Measurements from ENCODE around the gene LMOD3.

The LMOD3 gene

DNA sequence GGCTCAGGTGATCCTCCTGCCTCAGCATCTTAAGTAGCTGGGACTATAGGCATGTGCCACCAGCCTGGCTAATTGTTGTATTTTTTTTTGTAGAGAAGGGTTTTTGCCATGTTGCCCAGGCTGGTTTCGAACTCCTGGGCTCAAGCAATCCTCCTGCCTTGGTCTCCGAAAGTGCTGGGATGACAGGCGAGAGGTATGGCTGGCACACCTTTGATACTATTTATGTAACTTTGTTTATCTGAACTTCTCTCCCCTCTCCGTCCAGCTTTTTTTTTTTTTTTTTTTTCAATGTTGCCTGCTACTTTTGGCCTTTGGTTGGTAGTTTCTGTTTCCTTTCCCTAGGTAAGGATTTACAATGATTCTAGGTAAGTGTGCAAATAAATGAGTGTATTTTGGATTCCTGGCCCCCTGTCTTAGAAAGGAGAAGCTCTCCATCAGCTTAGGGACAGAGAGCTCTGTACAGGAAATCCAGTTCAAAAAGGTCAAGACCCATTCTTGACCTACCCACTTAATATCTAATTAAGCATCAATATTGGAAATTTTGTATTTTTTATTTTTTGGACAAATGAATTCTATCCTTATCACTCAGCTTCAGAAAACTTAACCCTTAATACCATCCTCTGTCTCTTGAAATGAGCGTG lies 30.9 kb downstream of the LMOD3 start:
- no peak for DNase-seq (ENCODE audit: low read depth, low spot score)

DNA sequence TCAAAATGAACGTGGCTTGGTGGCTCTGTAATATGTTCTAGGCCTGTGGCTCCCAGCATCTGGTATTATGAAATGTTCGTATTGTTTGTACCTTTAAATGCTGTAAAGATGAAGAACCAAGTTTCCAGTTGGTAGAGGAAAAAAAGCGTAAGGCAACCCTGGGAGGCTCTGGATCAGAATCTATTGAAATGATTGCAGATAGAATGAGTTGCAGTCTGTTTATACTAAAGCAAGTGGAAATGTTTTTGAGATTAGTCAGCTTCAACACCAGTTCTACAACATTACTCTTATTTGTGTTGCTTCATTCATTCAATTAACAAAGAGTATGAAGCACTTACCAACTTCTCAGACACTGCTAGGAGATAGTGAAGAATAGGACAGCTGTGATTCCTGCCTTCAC lies 32.4 kb downstream of the LMOD3 start:
- no peak for DNase-seq (ENCODE audit: low read depth, low spot score)

DNA sequence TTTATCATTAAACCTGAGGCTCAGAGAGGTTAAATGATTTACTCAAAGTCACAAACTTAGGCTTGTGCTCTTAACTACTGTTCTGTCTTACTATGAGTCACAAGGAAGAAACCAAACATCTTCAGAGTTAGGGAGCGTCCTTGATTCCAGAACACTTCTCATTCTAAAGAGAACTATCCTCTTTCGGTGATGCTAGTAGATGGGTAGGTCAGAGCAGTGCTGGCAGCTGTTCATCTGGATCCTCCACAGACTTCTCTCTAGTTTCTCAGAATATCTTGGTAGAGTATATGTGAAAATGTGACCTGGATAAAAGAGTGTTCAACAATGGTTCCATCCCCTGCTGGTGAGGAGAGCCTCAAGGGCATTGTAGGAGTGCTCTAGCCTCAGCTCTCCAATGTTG lies 34.3 kb downstream of the LMOD3 start:
- DNase-seq (ENCODE audit: low read depth, low spot score): no peak

DNA sequence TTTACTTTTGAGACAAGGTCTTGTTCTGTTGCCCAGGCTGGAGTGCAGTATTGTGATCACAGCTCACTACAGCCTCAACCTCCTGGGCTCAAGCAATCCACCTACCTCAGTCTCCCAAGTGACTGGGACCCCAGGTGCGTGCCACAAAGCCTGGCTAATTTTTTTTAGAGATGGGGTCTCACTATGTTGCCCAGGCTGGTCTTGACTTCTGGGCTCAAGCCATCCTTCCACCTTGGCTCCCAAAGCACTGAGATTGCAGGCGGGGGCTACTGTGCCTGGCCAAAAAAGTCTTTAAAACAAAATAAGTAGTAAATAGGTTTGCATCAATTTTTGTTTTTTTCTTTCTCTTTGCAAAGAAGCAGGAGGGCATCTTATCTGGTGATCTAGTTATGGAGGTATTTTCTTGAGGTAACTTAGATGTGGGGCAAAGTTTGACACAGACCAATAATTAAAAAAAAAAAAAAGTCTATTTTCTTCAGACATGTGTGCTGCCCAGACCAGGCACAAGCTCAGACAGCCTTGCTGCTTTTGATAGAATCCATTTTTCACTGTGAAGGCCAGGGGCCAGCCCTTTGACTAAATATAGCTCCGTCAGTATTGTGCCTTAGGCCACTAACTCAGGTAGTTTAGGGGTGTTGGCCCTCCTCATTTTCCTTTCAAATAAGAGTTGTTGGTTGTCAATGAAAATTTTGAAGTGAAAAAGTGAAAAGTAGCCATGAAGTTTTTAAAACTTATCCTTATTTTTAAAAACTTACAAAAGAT lies 35.2 kb downstream of the LMOD3 start:
- DNase-seq (ENCODE audit: low read depth, low spot score): no peak

DNA sequence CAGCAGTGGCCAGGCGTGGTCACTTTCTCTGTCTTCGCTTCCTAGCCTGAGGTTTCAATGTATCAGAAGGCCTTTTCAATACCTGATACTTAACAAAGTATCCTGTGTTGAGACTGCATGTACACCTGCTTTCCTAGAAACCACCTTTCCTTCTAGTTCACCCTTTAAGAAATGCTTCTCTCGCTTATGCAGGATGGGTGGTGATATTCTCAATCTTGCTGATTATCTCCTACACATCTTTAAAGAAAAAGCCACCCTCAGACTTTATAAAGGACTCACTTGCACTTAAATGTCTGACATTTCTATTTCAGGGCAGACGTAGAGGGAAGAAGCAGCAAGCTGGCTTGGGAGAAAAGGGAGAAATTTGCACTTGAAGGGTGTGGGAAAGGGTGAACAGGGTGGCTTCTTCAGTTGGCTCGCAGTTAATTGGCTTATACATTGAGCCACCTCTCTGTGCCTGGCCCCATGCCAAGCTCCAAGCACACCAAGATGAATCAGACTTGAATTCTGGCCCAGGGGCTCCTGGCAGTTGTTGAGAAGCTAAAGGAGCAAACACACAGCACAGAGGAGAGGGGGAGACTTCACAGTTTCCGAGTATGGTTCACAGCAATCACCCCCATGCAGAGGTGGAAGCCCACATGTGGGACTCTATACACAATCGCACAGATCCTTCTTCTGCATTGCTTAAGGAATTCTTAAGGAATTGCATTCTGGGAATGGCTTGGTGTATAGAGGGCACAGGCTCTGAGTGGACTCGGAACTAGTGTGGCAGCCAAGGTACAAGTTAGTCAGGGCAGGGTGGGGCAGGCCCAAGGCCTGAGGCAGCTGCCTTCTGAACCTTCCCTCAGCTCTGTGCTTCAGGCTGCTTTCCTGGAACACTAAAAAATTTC lies 36.3 kb downstream of the LMOD3 start:
- DNase-seq (ENCODE audit: low read depth, low spot score): no peak

DNA sequence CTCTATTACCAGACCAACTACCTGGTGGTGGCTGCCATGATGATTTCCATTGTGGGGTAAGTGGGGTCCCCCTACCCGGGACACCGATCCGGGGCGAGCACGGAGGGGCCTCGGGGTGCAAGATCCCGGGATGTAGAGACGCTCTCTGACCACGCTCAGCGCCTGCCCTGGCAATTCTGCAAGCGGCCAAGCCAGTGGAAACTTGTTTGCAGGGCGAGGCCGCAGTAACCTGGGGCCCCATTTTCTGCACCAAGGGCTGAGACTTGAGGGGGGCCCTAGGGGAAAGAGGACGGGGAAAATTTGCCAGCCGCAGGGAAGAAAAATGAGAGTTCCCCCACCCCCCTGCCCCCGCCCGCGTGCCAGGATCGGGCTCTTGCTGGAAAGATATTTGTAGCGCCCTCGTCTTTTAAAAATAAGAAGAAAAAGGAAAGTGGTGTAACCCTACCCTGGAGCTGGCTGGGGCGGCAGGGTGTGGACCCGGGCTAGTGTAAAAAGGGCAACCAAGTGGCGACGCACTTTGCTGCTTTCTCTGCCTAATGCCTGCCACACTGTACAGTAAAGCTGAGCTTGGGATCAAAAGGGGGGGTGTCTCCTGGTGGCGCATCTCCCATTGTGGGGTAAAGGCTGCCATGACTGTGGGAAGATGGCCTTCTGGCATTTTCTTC lies 37.1 kb downstream of the LMOD3 start:
- no peak for DNase-seq (ENCODE audit: low read depth, low spot score)

DNA sequence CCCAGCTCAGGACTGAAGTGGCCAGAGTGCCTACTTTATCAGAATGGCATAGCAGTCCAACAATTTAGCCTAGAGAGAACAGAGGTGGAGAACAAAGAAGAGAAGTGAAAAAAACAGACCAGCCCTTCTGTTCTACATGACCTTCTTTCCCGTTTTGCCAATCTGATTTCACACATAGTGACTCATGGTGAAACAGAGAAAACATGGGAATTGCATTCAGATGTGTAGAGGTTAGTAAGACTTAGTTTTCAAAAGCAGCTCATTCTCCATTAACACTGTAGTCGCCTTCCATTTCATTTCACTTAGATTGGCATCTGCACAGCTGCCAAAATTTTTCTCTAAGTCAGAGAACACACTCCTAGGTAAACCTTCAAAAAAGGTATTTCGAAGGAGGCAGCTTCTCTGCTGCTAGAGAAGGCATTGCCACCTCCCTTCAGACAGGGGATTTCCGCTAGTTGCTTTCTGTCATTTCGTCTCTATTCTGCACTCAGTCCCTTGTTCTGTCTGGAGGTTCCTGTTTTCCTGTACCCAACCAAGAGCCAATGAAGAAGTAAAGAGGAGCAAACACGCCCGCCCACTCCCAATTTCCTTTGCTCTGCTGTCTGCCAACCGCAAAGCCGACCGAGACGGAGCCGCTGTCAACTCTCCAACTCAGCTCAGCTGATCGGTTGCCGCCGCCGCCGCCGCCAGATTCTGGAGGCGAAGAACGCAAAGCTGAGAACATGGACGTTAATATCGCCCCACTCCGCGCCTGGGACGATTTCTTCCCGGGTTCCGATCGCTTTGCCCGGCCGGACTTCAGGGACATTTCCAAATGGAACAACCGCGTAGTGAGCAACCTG lies 37.8 kb downstream of the LMOD3 start, which contains the start of gene ARL6IP5:
ARL6IP5 (plus strand) TSS at position 612 of the 842 bp plus-strand sequence; CDS start at position 723, 111 bp downstream.
- DNase-seq (ENCODE audit: low read depth, low spot score): peak; percentile 65

DNA sequence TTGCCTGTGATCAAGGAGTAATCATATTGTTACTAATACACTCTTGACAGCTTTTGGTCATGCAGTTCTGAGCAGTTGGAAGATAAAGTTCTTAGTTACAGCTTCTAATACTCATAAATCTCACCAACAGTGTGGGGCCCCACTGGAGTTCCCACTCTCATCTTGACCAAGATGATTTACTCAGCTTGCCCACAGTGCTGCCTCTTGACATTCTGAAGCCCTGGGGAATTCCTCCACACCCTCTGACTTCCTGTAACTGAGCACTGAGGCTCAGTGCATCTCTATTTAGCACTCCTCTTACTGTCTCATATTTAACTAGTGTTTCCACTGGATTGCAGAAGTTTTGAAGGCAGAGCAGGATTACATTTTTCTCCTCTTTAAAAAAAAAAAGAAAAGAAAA lies 39.6 kb downstream of the LMOD3 start:
- DNase-seq (ENCODE audit: low read depth, low spot score): no peak

DNA sequence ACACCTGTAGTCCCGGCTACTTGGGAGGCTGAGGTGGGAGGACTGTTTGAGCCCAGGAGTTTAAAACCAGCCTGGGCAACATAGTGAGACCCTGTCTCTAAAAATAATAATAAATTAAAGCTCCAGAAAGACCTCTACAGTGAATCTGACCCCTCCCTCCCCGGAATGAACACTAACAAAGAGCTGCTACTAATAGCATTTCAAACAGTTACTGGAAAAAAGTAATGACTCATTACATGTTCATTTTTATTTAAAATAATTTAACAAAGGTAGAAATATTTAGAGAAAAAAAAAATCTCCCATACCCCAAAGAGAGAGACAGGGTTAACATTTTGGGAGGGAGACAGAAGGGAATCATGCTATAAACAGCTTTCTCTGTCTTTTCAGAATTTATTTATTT lies 40.0 kb downstream of the LMOD3 start:
- no peak for DNase-seq (ENCODE audit: low read depth, low spot score)

DNA sequence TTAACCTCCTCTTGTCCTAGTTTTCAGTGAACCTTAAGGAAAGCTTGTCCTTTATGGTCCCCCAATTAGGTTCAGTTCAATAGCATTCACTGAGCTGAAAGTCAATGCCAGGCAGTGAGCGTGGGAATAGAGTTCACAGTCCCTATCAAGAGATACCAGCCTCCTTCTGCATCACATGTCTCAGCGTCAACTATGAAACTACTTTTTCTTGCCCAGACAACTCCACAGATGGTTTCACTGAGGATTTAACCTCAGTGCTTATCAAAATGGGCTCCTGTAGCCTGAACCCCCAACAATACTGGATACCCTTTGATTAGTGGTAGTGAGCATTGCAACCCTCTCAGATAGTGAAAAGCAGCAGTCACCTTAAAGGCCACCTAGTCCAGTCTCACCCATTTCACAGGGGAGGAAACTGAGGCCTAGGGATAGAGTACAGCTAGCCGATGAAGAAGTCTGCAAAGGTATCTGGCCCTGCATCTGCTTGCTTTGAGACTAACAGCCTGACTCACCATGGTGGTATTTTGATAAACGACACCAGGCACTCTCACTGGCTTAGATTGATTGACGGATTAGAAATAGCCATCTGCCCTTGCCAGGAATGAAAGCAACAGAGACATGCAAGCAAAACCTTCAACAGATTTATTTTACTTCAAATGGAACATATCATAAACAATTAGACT lies 40.7 kb downstream of the LMOD3 start:
- no peak for DNase-seq (ENCODE audit: low read depth, low spot score)

DNA sequence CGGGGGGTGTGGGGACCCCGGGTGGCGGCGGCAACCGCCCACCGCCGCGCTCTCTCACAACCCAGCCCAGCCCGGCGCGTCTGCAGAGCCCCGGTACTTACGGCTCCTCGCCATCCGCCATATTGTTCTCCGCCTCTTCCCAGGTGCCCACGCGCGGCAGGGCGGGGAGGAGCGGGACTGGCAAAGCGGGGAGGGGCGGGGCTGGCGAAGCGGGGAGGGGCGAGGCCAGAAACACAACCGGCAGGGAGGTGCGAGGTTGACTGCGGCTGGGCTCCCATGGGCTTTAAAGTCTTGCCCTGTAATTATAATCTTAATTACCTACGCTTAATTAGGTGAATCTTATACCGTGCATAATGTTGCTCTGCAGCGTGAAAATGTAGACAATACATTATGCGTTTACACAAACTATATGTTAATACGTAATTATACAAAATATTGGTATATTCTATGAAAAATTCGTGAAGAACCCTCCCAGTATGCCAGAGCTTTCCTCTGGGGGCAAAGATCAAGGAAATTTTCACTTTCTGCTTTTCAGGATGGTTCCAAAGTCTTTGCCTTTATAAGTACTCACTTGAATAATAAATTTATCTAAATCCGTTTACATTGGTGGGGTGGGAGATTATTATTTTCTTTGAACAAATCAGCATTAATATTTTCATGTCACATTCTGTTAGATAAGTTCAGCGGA lies 42.0 kb downstream of the LMOD3 start, which contains the start of gene UBA3:
UBA3 (minus strand) TSS at position 133 of the 688 bp plus-strand sequence; CDS start at position 121, 12 bp downstream.
- DNase-seq (ENCODE audit: low read depth, low spot score): peak; percentile 47

DNA sequence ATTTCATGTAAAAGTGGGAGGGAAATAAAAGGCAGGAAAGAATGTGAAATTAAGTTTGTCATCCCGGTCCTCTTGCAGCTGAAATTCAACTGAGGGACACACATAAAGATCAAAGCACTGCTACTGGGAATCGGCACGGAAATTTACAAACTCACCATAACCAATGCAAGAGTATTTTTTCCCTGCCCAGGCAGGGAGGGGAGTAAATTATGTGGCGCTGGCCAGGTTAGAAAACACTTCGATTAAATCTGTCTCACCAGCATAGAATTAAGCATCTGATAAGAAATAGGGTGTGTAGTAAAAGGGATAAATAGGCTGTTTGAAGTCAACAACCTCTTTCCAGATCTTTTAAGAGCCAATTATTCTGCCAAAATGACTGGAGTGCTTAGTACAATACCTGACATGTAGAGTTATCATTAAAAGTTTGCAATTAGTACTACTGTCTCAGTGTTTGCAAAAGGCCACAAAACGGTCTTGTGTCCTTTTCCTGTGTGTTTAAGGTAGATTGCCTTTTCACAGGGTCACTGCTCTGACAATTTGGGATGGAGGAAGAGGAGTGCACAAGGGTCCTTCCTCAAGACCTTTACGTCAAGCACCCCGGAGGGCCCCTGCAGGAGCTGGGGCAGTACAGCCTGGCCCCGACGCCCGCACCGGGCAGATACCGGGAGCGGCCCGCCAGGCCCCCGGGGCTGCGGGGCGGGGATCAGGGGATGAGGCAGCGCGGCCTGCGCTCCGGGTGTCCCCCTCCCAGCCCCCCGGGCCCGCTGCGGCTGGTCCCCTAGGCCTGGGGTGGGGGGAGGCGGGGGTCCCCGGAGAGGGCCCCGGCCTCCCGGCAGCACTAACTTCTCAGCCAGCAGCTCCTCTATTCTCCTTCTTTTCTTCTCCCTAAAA lies 42.9 kb downstream of the LMOD3 start:
- no peak for DNase-seq (ENCODE audit: low read depth, low spot score)

DNA sequence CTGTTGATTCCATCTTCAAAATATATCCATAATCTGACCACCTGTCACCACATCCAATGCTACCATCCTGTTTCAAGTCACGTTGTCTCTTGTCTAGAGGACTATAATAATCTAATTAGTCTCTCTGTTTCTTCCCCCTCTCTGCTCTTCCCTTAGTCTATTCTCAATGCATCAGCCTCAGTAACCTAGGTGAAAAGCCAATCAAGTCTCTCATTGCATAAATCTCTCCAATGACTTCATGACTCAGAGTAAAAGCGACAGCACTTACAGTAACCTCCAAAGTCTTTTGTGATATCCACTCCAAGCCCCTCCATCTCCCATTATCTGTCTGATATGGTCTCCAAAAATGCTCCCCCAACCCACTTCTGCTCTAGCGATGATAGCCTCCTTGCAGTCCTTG lies 49.5 kb downstream of the LMOD3 start:
- no peak for DNase-seq (ENCODE audit: low read depth, low spot score)

DNA sequence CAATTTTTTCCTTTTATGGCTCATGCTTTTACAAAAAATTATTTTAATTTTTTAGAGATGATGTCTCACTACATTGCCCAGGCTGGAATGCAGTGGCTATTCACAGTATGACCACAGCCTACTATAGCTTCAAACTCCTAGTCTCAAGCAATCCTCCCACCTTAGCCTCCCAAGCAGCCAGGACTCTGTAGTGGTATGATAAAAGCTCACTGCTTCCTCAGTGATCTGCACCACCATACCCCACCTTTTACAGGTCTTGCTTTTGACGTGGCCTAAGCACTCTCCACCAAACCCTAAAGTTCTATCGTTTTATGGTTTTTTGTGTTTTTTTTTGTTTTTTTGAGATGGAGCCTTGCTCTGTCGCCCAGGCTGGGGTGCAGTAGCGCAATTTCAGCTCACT lies 56.3 kb downstream of the LMOD3 start:
- DNase-seq (ENCODE audit: low read depth, low spot score): no peak

DNA sequence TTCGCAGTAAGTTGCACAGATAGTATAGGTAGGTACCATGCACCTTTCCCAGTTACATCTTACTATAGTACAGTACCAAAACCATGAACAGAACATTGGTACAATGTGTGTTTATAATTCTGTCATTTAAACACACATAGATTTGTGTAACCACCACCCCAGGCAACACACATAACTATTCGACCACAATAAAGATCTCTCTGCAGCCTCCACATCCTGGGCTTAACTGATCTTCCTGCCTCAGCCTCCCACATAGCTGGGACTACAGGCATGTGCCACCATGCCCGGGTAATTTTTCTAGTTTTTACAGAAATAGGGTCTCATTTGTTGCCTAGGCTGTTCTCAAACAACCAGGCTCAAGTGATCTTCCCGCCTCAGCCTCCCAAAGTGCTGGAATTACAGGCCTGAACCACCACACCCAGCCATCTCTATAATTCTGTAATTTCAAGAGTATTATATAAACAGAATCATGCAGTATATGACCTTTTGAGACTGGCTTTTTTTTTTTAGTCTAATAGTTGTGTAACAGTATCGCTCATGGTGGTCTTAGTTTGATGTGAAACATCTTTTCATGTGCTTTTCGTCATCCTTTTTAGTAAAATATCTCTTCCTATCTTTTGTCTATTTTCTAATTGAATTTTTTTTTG lies 57.0 kb downstream of the LMOD3 start:
- DNase-seq (ENCODE audit: low read depth, low spot score): no peak

DNA sequence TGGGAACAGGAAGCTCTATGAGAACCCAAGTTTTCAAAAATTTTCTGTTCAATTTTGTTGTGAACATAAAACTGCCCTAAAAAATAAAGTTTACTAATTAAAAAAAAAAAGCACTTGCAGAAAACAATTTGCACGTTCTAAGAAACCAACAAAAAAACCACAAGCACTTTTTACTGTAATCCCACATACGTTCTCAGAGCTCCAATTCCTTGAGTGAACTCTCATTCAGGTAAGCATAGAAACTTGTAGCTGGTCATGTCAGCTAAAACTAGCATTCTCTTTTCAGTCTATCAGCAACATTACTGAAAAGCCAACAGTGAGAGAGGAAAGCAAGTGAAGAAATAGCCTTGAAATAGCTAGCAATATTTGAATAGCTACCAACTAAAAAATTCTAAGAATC lies 58.8 kb downstream of the LMOD3 start:
- no peak for DNase-seq (ENCODE audit: low read depth, low spot score)

DNA sequence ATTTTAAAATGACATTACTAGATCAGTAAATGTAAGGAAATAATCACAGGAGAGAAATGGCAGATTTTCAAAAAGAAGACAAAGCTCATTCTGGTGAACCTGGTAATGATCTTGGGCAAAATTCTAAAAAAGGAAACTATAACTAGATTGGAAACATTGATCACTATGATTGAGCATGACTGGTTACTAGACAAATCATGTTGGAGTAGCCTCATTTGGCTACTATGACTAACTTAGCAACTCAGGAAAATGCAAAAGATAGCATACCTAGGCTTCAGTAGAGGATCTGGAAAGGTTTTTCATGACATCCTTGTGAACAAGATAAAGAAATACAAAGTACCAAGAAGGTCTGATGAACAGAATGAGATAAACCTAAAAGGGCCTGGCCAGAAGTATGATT lies 62.7 kb downstream of the LMOD3 start:
- no peak for DNase-seq (ENCODE audit: low read depth, low spot score)

DNA sequence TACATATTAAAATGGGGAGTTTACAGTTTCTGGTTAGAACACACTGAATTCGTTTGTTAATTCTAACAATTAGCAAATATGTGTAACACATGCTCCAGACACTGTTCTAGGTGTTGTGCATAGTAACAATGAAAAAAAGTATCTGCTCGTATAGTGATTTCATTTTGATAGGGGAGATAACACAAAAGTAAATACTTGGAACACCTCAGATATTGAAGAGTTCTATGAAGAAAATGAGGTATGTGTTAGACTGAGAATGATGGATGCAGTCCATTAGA lies 63.5 kb downstream of the LMOD3 start:
- no peak for DNase-seq (ENCODE audit: low read depth, low spot score)

Data from iPS DF 19.7 (cell line).